Cardiac muscle cell (in vitro differentiated cells and primary cell): ENCODE measurements around the gene RNF187. TPM values are rescaled to one million over a fixed set of nuclear protein-coding genes. Genes with fewer than 3 reads are reported as not detected.

ENCODE experiments used
- DNase-seq, 2 donors: peaks; one replicate each; pipeline versions ENCODE4 v3.0.0 to v3.0.0-alpha.2; 2010 to 2017; ENCODE audit warnings: low read depth in 1 of 2, low spot score in 1 of 2
- H3K27ac ChIP-seq: fragments of 200-600 bp; sonication (generic); 2 replicates; pipeline ENCODE4 v1.5.1; 2016
- H3K27me3 ChIP-seq: fragments of 200-600 bp; sonication (generic); 2 replicates; pipeline ENCODE4 v1.6.0; 2016; ENCODE audit warnings: control low read depth
- H3K36me3 ChIP-seq: fragments of 200-600 bp; sonication (generic); 2 replicates; pipeline ENCODE4 v1.5.1; 2016; ENCODE audit warnings: control low read depth
- H3K4me1 ChIP-seq: fragments of 200-600 bp; sonication (generic); 2 replicates; pipeline ENCODE4 v1.8.1; 2017; ENCODE audit warnings: low read depth, mild to moderate bottlenecking, mixed run types
- H3K4me3 ChIP-seq: fragments of 200-600 bp; sonication (generic); 2 replicates; pipeline ENCODE4 v1.5.1; 2016; ENCODE audit warnings: mild to moderate bottlenecking
- H3K9me3 ChIP-seq: fragments of 200-600 bp; sonication (generic); 2 replicates; pipeline ENCODE4 v1.5.1; 2017; ENCODE audit warnings: low read depth, mild to moderate bottlenecking, control low read depth
- polyA plus RNA-seq: library from polyadenylated mRNA; unstranded; fragments of >200 nt; fragmentation: Nextera tagmentation; extraction: Ambion mirVana; gene quantifications from 2 replicates; pipeline ENCODE4 v1.2.1, GENCODE V29; 2016
- total RNA-seq: library from RNA; depleted of rRNA; stranded (reverse); fragments of >200 nt; gene quantifications from 2 replicates; pipeline ENCODE4 v1.2.3, GENCODE V29; 2016
- TF ChIP-seq, protein P1 (sequence below): IDR thresholded peaks from 2 replicates; pipeline ENCODE4 v1.5.1; 2012; ENCODE audit warnings: low read depth, mild to moderate bottlenecking, low read length

Gene RNF187
- total and polyA plus RNA-seq, 2 experiments from 2014 or later = 86.5 to 213 TPM

DNA sequence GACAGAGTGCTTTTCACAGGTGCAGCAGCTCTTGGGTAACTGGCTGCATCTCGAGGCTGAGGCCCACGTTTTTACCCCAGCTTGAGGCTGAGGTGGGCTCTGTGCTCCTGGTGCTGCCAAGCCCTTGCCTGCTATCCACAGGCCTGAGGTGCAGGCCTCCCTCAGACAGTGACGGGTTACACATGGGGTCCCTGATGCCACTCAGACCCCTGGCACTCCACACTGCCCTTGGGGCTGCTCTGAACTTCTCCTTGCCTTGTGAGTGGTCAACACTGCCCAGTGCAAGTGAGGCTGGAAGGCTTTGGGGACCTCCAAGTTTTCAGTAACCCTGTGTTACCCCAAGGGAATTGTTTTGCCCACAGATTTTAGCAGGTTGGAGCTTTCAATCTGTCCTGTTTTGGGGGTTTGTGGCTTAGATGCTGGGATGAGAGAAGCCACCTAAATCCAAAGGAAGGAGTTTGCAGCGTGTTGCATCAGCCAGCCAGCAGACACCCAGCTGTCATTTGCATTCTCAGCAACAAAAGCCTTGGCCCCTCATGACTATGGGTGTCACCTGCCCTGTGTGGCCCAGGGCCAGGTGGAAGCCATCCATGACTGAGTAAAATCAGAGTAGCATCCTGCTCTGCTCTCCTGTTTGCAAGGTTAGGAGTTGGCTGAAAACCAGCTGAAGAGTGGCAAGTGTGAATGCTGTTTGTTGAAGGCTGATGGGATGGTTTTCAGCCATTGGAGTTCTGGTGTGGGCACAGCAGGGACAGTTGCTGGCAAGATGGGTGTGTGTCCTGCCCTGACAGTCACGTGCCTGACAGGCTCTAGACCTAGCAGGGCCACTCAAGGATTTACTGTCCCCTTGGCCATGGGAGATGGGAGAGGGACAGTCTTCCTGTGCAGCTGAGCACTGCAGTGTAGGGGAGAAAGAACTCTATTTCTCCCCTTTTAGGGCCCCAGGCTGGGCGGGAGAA is 3.2 kb downstream of the RNF187 start:
- peak in 1 of 2 donors; percentile 31 for DNase-seq
- TF ChIP-seq, protein P1, sequence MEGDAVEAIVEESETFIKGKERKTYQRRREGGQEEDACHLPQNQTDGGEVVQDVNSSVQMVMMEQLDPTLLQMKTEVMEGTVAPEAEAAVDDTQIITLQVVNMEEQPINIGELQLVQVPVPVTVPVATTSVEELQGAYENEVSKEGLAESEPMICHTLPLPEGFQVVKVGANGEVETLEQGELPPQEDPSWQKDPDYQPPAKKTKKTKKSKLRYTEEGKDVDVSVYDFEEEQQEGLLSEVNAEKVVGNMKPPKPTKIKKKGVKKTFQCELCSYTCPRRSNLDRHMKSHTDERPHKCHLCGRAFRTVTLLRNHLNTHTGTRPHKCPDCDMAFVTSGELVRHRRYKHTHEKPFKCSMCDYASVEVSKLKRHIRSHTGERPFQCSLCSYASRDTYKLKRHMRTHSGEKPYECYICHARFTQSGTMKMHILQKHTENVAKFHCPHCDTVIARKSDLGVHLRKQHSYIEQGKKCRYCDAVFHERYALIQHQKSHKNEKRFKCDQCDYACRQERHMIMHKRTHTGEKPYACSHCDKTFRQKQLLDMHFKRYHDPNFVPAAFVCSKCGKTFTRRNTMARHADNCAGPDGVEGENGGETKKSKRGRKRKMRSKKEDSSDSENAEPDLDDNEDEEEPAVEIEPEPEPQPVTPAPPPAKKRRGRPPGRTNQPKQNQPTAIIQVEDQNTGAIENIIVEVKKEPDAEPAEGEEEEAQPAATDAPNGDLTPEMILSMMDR = no peak
- Histone ChIP-seq H3K27me3 (no peaks in the 10 kb centered on the region), H3K9me3 (no peaks in the 10 kb centered on the region), H3K36me3 (peaks cover 4% of the 10 kb centered on the region), H3K27ac (no peak overlapping the region), H3K4me1 (peaks cover 7% of the 10 kb centered on the region), H3K4me3 (no peak overlapping the region)

DNA sequence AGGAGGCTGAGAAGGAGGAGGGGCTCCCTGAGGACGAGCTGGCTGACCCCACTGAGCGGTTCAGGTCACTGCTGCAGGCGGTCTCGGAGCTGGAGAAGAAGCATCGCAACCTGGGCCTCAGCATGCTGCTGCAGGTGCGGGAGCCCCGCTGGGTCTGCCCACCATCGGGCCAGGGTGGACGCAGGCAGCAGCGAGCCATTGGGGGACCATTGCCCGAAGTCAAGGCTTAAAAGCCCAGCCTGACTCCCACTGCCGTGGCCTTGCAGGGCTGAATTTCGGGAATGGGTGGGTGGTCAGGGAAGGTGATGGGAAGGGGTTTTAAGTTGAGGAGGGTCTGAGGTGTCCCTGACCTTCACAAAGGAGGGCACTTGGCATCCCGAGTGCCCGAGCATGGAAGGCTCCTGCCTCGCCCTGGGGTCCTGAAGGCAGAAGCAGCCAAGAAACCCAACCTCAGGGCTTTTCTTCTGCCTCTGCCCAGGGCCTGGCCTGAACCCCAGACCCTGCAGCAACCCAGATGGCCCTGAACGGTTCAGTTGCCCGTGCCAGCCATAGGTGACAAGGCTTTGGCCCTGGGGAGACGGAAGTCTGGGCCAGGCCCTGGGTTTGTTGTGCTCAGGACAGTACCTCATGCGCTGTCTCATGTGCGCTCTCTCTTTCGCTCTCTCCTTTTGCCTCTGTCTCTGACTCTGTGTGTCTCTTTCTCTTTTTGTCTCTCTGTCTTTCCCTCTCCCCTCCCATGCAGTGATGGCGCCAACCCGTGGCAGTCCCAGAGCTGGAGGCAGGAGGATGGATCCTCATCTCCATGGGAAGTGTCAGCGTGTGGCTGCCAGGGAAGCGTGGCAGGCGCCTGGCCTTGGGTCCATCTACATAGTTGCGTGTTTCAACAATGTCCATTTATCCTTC is 6.2 kb downstream of the RNF187 start:
- DNase-seq = no peak
- H3K4me1 ChIP-seq = peaks cover 4% of the 10 kb centered on the region
- TF ChIP-seq, protein P1 = no peak
- no peaks in the 10 kb centered on the region for H3K27me3 ChIP-seq
- no peak overlapping the region for H3K4me3 ChIP-seq
- H3K27ac ChIP-seq = no peak overlapping the region
- H3K9me3 ChIP-seq = no peaks in the 10 kb centered on the region
- peaks cover 4% of the 10 kb centered on the region for H3K36me3 ChIP-seq

DNA sequence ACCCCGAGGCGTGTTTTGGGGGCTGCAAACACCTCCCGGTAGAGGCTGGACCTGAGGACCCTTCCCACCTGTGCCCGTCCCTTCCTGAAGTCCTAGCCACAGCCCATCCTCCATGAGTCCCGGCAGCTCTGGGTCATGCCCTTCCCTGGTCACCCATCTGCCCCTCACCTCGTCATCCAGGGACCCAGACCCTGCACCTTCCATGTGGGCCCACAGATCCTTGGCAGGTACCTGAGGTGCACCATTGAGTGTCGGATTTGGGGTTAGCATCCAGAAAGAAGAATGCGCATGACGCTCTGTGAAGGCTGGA is 6.8 kb downstream of the RNF187 start:
- TF ChIP-seq, protein P1 = no peak
- Histone ChIP-seq H3K9me3 (no peaks in the 10 kb centered on the region), H3K4me3 (no peak overlapping the region), H3K27ac (no peak overlapping the region), H3K4me1 (no peaks in the 10 kb centered on the region), H3K27me3 (no peaks in the 10 kb centered on the region), H3K36me3 (peaks cover 4% of the 10 kb centered on the region)
- DNase-seq = no peak

DNA sequence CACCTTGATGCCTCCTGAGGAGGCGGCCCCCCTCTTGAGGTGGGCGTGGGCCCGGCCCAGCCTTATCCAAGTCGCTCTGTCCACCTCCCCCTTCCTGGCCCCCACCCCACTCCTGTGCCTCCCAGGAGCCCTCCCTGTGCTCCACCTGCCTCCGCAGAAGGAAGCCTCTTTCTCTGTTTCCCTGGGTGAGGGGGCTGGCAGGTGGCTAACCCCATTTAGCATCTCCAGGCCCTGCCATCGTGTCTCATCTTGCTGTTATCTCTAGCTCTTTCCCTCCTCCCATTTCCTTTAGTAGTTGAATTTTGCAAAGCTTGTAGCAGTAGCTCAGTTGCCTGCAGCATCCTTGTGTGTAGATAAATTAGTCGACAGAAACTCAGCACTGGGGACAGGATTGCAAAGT is 7.2 kb downstream of the RNF187 start:
- Histone ChIP-seq H3K9me3 (no peaks in the 10 kb centered on the region), H3K4me1 (no peaks in the 10 kb centered on the region), H3K27ac (no peak overlapping the region), H3K4me3 (no peak overlapping the region), H3K27me3 (no peaks in the 10 kb centered on the region), H3K36me3 (peaks cover 4% of the 10 kb centered on the region)
- DNase-seq = no peak
- TF ChIP-seq, protein P1 = no peak

DNA sequence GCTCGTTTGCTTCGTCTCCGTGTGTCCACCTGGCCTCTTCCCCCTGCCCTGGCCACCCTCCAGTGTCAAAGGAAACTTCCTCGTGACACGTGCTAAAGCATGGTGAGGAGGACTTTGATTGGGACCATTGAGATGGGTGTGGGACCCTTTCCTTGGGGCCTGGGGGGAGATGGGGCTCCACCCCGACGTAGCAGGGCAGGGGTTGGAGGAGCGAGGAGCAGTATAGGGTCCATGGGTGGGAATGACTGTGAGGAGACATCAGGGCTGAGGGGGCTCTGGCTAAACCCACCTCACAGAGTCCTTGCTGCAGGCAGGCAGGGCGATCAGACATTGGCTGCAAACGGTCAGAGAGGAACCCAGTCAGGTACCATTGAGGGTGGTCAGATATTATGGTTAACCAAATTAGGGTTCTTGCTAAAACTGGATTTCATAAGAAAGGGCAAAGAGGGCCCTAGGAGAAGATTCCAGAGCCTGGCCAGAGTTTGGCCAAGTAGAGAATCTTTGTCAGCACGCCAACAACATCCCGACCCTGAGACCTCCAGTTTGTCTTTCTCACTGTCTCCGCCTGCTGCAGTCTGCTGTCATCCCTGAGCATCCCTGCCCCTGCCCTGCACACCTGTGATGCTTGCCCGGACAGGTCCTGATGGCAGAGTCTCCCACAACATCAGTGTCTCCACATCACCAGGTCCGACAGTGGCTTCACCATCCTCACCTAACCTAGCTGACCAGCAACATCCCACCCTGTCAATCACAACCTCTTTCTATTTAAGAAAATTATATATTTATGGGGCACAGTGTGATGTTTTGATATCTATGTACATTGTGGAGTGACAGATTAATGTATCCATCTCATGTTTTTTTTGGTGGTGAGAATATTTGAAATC is 8.0 kb downstream of the RNF187 start:
- H3K4me1 ChIP-seq = no peaks in the 10 kb centered on the region
- H3K27me3 ChIP-seq = peaks cover 4% of the 10 kb centered on the region
- TF ChIP-seq, protein P1 = no peak
- H3K9me3 ChIP-seq = no peaks in the 10 kb centered on the region
- peaks cover 4% of the 10 kb centered on the region for H3K36me3 ChIP-seq
- H3K4me3 ChIP-seq = no peak overlapping the region
- DNase-seq = no peak
- no peak overlapping the region for H3K27ac ChIP-seq
